GM18858 (cell line): ENCODE results near the gene CDC25B.
"Not testable (repeated sequence)": the region's sequence is repeated elsewhere in the genome, so short reads cannot be mapped to it uniquely, and the experiment has no call there.

Experiments
- ATAC-seq: cut with Tn5 transposase; IDR thresholded peaks from one replicate; pipeline ENCODE4 v1.9.1; 2021; ENCODE audit not compliant: unreplicated experiment

CDC25B gene

DNA sequence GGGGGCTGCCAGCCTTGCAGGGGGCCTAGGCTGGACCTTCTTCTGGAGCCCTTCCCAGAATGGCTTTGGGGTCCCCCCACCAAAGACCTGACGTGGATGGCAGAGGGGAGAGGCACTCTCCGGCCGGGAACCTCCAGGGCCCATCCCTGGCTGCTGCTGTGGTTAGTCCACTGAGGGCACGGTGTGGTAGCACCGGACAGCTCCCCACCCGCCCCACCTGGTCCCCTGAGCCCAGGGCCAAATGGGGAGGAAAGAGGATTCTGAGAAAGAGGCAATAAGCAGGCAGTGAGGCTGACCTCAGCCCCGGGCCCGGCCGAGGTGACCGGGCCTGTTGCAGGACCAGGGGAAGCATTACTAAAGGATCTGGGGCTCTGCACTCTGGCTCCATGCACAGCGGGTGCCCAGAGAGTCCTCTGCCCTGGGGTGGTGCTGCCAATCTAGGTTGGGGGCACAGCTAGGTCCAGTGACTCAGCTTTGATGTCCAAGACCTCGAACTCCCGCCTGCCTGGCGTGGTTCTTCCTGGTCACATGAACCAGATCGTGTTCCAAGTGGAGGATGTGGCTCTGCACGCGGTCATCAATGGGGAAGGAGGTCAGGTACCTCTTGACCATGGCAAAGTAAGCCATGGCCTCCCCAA is 11.8 kb upstream of the CDC25B start:
- ATAC-seq = no peak

DNA sequence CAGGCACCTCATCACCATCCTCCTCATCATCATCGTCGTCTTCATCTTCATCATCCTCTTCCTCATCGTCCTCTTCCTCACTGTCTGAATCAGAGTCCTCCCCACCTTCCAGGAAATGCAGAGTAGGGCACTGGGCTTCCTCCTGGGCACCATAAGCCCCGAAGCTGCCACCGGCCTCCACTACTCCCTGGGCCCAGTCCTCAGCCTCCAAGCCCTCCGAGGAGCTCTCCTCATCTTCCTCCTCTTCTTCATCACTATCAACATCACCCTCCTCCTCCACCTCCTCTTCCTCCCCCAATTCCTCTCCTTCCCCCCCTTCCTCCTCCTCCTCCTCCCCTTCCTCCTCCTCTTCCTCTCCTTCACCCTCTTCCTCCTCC is 11.3 kb upstream of the CDC25B start:
- no peak for ATAC-seq

DNA sequence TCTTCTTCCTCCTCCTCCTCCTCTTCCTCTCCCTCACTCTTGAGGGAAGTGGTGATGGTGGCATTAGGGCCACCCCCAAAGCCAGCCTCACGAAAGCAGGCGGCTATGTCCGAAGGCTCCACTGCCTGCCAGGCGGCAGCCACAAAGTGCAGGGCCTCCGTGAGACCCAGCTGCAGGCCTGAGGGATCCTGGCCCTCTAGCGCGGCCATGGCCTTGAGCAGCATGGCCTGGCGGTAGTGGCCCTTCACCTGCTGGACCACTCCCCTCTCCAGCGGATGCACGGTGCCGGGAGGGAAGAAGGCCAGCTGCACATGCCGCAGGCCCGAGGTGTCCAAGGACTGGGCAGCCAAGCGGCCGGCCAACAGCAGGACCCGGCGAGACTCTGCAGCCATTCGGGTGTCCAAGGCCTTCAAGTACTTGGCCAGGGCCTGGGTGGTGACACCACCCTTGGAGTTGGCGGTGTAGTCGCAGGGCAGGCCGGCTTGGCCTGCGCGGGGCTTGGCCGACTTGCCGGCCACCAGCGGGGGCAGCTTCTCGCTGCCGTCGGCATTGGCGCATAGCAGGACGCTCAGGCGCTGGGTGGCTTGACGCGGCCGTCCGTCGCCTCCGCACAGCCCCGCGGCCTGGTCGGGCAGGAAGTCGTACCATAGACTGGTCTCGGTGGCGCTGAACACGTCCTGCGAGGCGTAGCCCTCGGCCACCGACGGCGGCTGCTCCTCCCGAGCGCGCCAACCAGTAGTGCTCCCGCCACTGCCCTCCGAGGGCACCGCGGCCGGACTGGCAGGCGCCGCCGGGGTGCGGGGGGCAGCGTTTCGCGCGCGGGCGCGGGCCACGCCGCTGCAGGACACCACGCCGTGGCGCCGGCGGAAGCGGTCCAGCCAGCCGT is 10.6 kb upstream of the CDC25B start:
- no peak for ATAC-seq

DNA sequence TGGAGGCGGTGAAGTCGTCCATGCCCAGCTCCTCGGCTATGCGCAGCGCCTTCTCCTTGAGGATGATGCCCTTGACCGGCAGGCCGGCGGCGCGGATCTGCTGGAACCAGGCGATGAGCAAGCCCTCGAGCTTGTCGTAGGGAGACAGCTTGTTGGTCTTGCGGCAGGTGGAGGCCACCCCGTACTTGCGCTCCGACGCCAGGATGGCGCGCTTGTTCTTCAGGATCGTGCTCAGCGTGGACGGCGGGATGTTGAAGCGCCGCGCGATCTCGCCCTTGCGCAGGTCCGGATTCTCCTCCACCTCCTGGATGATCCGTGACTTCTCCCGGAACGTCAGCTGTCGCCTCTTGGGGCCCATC is 10.0 kb upstream of the CDC25B start:
- ATAC-seq = no peak

DNA sequence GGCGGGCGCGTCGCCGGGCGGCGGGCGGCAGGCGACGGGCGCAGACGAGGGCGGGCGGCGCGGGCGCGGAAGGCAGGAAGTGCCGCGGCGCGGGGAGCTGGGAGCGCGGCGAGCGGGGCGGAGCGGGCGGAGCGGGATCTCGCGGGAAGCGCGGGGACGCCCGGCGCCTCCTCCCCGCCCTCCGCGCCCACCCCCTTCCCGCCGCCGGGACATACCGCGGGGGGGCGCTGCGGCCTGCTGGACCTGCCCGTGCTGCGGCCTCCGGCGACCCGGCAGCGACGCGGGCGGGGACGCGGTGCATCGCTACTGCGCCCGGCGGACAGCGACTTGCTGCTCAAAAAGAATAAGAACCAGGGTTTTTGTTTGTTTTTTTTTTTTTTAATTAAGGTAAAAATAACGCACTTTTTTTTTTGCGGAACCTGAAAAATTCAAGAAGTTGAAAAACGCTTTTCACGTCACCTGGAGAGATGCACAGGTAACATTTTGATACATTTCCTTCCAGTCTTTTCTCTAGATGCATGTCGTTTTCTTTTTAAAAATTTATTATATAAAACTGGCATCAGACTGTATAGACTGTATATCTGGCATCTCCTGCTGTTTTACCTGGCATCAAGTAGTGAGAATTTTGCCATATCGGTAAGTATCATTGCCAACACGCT is 9.3 kb upstream of the CDC25B start, which contains the start of gene CENPB:
Gene CENPB (minus strand): TSS at position 76 of the 659 bp plus-strand sequence. CDS start 257 bp downstream, outside the sequence.
- peak; percentile 64 for ATAC-seq

DNA sequence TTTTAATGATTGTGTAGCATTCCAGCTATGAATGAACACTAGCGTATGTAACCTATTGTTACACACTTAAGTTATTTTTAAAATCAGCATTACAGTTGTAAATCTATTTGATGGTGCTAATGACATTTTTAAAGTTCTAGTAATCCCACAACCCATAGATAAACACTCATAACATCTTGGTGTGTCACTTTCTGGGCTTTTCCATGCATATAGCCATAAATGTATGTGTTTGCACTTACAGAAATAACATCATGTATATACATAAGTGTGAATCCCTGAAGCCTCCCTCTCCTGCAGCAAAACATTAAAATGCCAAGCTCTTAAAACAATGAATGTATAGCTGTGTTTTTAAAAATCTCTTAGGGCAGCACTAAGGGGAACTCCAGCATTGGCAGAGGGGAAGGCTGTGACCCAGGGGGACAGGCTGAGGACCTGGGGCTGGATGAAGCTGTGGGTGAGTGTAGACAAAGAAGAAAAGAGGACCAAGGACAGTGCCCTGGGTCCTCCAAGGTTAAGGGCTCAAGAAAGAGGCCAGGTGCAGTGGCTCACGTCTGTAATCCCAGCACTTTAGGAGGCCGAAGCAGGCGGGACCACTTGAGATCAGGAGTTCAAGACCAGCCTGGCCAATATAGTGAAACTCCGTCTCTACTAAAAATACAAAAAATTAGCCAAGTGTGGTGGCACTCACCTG is 8.6 kb upstream of the CDC25B start:
- ATAC-seq = no peak

DNA sequence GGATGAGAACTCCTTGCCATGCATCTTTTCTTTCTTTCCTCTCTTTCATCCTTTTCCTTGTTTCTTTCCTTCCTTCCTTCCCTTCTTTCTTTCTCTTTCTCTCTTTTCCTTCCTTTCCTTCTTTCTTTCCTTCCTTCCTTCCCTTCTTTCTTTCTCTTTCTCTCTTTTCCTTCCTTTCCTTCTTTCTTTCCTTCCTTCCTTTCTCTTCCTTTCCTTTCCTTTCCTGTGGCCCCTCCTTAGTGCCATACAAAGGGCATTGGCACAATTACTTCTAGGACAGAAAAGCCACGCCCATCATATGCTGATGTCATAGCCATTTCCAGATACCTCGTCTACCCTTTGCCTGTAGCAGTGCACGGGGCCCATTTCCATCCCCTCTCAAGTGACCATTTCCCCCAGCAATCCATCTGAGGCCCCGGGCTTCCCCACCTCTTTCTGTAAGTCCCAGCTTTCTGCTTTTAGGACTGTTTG is 7.4 kb upstream of the CDC25B start:
- ATAC-seq = no peak

DNA sequence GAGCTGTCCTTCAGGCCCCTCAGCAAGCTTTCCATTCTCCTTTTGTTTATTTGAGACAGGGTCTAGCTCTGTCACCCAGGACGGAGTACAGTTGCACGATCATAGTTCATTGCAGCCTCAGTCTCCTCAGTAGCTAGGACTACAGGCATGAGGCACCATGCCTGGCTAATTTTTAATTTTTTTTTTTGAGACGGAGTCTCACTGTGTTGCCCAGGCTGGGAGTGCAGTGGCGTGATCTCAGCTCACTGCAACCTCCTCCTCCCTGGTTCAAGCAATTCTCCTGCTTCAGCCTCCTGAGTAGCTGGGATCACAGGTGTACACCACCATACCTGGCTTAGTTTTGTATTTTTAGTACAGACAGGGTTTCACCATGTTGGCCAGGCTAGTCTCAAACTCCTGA is 6.9 kb upstream of the CDC25B start:
- not testable (repeated sequence) for ATAC-seq

DNA sequence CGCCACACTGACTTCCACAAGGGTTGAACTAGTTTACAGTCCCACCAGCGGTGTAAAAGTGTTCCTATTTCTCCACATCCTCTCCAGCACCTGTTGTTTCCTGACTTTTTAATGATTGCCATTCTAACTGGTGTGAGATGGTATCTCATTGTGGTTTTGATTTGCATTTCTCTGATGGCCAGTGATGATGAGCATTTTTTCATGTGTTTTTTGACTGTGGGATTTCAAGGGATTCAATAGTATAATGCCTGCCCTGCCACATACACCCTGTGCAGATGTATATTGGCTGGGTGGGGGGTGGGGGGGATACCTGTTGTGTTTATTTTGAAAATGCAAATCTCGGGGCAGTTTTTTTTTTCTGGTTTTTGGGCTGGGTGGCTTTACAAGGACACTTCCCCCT is 1.9 kb upstream of the CDC25B start:
- ATAC-seq = not testable (repeated sequence)

DNA sequence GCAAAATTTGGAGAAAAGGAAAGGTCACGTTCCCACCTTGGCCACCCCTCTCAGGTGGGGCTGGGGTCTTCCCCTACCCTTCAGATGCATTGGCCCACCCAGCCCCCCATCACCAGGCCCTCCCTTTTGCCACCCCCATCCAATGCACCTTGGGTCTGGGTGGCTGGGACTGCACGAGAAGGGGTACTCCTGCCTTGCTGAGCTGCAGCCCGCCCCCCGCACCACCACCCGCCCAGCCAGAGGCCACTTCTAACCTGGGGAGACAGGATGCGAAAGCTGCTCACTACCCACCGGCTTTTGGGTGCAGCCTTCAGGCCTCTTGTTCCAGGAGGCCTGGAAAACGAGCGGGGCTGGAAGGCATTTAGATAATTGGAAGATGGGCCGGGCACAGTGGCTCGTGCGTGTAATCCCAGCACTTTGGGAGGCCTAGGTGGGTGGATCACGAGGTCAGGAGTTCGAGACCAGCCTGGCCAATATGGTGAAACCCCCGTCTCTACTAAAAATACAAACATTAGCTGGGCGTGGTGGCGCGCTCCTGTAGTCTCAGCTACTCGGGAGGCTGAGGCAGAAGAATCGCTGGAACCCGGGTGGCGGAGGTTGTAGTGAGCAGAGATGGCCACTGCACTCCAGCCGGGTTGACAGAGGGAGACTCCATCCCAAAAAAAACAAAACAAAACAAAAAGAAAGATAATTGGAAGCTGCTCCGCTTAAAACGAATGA is 1.2 kb upstream of the CDC25B start:
- ATAC-seq = no peak

DNA sequence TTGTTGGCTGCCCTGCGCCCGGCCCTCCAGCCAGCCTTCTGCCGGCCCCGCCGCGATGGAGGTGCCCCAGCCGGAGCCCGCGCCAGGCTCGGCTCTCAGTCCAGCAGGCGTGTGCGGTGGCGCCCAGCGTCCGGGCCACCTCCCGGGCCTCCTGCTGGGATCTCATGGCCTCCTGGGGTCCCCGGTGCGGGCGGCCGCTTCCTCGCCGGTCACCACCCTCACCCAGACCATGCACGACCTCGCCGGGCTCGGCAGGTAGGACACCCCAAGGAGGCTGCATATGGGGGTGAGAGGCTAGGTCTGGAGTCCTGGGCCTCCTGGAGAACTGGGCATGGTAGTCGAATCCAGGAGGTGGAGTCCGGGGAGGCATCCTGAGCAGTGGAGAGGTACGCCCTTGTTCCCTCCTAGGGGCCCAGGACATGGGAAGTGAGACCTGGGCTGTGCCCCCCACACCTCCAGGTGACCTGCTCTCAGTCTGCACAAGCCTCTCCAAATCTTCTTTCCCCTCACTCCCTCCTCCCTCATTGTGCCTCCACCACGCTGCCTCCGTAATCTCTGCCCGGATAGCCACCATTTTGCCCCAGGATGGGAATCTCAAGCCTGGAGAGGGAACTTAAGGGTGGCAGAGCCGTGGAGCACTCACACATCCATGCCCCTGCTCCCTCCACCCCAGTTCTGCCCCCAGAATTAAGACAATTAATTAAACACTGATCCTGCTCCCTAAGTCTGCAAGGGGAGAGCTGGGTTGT is 541 bp downstream of the CDC25B start:
- ATAC-seq = no peak

DNA sequence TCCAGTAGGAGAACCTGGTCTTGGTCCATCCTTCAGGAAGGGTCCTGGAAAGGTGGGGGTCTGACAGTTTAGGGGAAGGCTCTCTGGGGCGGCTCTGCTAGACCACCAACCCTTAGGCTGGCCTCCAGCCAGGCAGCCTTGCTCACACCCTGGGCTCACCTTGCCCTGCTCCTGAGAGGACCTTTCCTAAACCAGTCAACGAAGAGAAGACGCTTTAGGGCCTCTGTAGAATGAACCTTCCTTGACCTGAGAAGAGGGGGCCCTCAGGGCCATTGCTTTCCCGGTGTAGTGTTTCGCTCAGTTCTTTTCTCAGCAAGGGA is 1.1 kb downstream of the CDC25B start:
- no peak for ATAC-seq

DNA sequence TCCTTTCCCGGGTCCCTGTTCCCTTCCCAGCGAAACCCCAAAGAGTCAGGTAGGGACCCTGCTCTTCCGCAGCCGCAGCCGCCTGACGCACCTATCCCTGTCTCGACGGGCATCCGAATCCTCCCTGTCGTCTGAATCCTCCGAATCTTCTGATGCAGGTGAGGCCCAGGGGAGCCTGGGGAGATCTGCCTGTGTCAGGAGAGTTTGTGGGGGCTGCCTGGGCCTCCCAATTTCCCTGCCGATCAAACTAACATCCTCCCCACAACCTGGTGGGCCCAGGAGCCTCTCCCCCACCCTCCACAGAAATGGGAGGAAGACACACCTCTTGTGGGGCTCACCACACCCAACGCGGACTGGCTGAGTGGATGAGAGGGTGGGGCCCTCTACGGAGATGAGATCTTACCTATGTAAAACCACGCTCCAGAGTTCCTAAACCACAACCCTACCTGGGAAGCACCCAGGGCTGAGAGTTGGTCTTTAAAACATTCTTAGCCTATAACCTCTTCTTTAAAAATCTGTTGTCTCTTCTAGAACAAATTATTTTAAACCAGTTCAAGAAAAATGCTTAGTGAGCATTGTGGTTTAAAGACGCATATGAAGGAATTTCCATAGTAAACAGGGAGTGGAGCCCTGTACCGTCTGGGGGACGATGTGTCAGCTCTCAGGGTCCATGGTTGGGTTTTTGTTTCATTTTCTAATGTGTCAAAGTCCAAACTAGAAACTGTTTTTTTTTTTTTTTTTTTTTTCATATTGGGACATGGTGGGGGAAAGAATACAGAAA is 1.7 kb downstream of the CDC25B start:
- no peak for ATAC-seq

DNA sequence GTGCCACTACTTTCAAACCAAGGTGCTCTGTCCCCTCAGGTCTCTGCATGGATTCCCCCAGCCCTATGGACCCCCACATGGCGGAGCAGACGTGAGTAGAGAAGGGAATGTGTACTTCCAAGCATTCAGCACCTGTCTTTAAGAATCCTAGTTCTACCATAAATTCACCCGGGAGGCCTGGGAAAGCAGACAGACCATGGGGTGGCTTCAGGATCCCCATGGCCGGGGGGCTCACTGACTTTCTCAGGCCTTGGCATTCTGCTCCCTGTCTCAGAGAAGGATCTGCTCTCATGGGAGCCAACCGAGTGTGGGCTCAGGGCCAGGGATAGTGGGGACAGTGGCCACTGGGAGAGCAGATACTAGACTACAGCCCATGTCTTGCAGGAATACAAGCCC is 2.3 kb downstream of the CDC25B start:
- no peak for ATAC-seq

DNA sequence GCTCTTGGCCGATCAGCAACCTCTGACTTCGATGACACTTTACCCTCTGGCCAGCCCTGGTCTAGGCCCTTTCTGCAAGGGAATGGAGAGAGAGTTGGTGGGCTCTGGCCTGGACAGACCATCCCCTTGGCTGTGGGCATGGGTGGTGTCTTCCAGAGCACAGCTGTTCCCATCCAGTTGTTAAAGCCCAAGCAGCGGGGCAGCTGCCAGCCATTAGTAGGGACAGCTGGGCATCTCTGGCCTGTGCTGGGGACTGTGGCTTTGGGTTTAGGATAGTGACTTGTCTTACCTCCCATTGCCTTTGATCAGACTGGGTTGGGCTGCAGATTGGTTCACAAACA is 2.8 kb downstream of the CDC25B start:
- no peak for ATAC-seq

DNA sequence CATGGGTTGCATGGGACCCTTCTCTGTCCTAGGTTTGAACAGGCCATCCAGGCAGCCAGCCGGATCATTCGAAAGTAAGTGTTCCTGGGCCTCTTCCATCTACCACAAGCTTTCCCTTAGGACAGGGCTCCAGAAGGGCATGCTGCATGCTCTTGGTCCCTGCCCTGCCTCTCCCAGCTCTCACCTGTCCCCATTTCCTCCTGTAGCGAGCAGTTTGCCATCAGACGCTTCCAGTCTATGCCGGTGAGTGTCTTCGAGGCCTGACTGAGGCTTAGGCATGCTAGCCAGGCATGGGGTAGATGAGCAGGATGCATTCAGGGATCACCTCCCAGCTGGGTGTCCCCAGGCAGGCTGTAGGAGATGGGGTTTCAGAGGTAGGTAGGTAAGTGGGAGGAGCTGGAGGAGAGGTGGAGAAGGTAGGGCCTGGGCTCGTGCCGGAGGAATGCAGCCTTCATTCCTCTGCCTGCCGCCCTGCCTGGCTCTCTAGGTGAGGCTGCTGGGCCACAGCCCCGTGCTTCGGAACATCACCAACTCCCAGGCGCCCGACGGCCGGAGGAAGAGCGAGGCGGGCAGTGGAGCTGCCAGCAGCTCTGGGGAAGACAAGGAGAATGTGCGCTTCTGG is 4.3 kb downstream of the CDC25B start:
- ATAC-seq = no peak

DNA sequence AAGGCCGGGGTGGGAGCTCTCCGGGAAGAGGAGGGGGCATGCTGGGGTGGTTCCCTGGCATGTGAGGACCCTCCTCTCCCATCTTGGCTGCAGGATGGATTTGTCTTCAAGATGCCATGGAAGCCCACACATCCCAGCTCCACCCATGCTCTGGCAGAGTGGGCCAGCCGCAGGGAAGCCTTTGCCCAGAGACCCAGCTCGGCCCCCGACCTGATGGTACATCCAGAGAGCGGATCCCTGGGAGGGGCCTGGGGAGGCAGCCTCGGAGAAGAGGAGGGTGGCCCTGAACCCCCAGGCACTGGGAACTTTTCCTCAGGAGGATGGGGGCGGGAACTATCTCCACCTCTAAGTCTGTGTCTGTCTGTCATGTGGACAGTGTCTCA is 4.8 kb downstream of the CDC25B start:
- no peak for ATAC-seq

DNA sequence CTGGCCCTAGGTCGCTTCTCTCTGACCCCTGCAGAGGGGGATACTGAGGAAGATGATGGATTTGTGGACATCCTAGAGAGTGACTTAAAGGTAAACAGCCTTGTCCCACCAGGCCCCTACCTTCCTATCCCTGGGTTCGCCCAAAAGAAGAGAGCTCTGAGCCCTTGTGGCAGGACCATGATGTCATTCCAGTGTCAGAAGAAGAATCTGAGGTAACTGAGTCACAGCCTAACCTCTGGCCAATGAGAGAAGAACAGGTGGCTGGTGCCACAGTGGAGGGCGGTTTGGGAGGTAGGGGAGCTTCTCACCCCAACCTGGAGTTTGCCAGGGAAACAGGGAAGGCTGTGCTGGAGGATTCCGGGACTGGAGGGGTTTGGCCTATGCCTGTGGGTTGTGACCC is 5.2 kb downstream of the CDC25B start:
- ATAC-seq = no peak

DNA sequence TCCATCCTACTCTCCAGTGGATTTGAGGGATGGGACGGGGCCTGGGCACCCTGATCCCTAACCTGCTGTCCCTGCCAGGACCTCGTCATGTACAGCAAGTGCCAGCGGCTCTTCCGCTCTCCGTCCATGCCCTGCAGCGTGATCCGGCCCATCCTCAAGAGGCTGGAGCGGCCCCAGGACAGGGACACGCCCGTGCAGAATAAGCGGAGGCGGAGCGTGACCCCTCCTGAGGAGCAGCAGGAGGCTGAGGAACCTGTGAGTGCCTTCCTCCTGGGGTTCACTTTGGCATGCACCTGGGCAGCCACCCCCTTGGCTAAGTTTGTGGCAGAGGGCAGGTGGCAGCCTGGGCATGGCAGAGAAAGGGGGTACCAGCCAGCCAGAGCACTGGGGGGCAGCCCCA is 5.7 kb downstream of the CDC25B start:
- ATAC-seq = no peak
